GM19467 (cell line): ENCODE data around the gene NFKBIA.
"Not testable (repeated sequence)": the region's sequence is repeated elsewhere in the genome, so short reads cannot be mapped to it uniquely, and the experiment has no call there.

Experiments
- ATAC-seq: cut with Tn5 transposase; IDR thresholded peaks from one replicate; pipeline ENCODE4 v1.9.1; 2021; ENCODE audit warnings: mild to moderate bottlenecking, moderate library complexity; ENCODE audit not compliant: unreplicated experiment

The NFKBIA gene, protein sequence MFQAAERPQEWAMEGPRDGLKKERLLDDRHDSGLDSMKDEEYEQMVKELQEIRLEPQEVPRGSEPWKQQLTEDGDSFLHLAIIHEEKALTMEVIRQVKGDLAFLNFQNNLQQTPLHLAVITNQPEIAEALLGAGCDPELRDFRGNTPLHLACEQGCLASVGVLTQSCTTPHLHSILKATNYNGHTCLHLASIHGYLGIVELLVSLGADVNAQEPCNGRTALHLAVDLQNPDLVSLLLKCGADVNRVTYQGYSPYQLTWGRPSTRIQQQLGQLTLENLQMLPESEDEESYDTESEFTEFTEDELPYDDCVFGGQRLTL

DNA sequence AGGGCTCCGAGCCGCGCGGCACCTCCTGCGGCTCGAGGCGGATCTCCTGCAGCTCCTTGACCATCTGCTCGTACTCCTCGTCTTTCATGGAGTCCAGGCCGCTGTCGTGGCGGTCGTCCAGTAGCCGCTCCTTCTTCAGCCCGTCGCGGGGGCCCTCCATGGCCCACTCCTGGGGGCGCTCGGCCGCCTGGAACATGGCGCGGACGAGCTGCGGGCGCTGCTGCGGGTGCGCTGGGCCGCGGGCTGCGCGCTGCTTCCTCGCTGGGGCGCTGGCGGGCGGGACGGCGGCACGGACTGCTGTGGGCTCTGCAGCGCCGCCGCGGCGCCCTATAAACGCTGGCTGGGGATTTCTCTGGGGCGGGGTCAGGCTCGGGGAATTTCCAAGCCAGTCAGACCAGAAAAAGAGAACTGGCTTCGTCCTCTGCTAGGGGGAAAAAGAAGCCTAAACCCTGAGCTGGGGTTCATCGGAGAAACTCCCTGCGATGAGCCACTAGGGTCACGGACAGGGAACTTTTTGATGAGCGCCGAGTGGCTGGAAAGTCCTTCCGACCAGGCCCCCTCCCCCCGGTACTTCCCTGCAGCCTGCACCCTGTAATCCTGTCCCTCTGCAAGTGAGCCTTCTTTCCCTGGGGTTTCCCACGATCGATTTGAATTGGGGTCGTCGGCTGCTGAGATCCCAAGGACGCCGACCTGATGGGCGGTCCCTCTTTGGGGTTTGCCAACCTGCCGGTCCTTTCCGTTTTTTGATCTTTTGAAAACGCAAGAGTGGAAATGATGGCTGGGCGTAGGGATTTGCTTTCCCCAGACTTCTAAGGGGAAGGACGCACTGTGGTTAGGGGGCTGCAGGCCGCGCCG is at the start of gene NFKBIA:
TSS of gene NFKBIA (minus strand) at position 301 of the 855 bp plus-strand sequence. CDS start at position 196, 105 bp downstream.
- peak; percentile 52 for ATAC-seq

DNA sequence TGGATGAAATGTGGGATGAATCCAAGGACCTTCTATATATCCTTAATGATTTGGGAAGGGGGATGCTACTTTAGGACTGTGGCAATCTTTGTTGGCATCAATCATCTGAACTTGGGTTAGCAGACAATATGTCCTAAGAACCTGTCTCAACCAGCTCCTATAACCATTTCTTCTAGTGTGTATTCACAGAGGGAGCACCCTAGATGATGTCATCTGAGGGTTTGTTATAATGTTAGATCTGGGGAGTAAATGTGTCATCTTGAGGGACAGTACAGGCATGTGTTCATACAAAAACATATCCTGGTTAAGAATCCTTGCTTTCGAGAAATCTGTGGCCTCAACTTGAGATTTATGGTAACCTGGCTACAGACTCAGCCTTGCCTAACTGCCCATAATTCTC is 41.9 kb upstream of the NFKBIA start:
- no peak for ATAC-seq

DNA sequence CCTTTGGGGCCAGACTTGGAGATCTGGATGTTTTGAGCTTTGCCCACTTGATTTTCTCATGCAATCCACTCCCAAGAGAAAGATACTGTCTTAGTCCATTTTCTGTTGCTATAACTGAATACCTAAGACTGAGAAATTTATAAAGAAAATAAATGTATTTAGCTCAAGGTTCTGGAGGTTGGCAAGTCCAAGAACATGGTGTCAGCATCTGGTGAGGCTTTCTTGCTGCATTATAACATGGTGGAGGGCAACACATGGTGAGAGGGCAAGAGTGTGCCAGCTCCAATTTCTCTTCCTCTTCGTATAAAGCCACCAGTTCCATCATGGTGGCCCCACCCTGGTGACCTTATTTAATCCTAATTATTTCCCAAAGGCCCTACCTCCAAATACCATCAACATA is 39.6 kb upstream of the NFKBIA start:
- no peak for ATAC-seq

DNA sequence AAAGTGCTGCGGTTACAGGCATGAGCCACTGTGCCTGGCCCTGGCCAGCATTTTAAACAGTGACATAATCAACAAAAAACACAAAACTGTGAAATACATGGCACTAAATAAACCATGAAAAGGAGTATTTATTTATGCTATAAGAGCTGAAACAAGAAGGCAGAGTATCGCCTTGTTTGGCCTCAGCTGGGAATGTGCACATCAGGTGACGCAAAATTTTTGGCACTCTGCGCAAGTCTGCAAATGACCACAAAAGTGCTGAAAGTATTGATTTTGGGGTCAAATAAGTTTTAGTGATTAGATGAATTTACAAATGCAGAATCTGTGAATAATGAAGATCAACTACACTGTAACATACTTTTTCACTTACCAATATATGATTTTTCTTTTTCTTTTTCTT is 36.6 kb upstream of the NFKBIA start:
- ATAC-seq = no peak

DNA sequence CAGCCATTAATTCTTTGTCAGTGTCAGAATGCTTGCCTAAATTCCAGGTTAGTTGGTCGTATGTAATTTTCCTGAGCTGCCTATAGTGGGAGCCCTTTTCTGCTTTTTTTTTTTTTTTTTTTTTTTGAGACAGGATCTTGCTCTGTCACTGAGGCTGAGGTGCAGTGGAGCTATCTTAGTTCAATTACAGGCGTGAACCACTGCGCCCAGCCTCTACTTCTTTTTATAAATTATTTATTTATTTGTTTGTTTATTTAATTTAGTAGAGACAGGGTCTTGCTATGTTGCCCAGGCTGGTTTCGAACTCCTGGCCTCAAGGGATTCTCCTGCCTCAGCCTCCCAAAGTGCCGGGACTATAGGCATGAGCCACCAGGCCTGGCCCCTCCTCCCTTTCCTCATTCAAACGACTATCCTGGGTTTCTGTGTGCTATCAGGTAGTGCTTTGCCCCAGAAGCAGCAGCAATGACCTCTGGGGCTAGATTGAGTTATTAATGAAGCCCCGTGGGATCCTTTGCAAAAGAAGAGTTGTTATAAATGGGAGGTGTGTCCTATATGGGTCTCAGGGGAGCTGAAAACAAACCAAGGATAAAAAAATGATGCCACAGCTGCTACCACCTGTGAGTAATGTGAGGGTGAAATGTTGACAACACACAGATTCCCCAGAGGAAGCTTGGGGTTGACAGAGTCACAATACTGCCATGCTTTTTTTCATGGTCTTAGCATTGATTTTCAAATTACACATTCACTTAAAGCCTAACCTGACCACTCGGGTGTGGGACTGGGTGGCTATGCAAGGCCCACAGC is 34.6 kb upstream of the NFKBIA start:
- no peak for ATAC-seq

DNA sequence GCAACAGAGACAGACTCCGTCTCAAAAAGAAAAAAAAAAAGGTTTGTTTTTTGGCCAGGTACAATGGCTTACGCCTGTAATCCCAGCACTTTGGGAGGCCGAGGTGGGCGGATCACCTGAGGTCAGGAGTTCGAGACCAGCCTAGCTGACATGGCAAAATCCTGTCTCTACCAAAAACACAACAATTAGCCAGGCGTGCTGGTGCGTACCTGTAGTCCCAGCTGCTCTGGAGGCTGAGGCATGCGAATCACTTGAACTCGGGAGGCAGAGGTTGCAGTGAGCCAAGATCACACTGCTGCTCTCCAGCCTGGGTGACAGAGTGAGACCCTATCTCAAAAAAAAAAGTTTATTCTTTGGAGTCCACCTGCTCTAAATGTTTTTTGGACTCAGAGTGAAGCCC is 33.9 kb upstream of the NFKBIA start:
- not testable (repeated sequence) for ATAC-seq

DNA sequence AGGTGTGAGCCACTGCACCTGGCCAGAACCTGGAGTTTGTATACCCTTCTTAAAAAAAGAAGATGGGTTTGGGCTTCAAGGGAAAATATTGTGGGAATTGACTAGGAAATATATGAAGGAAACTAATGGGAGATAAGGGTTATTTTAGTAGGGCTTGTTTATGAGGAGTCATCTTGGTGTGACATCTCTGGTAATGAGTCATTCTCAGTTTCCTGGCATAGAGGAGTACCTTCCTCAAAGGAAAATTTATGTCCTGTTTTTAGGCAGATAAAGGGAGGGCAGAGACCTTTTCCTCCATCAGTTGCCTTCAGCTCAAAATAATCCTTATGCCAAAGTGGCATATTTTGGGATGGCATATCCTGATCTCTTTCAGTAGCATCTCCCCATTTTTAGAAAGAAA is 30.6 kb upstream of the NFKBIA start:
- ATAC-seq = no peak

DNA sequence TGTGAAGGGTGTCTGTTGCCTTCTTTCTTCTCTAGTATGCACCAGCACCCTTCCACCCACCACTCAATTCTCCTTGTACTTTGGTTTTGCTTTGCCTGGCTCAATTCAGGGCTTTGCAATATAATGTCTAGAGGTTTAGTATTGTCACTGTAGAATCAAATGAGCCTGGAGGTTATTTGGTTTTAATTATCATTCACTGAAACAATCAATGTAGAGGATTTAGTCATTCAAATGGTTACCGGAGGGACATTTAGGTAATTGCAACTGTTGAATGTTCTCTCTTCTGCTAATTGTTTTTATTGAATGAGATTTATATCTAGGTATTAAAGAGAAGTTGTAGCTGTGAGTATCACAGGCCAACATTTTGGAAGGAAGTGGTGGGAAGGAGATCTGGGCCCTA is 29.3 kb upstream of the NFKBIA start:
- no peak for ATAC-seq

DNA sequence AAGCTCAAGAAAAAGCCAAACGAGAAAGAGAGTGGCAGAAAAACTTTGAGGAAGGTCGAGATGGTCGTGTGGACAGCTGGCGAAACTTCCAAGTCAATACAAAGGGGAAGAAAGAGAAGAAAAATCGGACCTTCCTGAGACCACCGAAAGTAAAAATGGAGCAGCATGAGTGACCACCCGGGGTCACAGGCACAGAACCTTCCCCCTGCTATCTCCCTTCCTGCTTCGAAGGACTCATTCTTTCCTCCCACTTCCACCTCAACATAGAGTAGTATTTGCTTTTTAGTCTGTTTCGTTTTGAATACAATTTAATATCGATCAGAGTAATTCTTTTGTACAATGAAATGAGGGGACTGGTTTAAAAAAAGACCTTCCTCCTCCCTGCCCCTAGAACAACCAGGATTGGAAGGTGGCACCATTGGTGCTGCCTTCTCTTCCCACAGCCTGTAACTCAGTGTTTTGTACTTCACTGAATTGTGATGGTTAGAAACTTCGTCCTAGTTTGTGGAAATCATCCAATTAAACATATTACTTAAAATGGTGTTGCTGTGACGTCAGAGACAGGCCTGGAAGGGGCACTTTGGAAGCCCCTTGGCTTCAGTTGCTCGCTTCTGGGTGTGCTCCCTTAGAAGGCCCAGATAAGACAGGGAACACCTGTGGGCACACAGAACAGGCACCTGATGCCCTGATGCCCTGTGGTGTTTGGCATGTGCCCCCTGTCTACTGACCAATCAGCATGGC is 26.1 kb upstream of the NFKBIA start:
- no peak for ATAC-seq

DNA sequence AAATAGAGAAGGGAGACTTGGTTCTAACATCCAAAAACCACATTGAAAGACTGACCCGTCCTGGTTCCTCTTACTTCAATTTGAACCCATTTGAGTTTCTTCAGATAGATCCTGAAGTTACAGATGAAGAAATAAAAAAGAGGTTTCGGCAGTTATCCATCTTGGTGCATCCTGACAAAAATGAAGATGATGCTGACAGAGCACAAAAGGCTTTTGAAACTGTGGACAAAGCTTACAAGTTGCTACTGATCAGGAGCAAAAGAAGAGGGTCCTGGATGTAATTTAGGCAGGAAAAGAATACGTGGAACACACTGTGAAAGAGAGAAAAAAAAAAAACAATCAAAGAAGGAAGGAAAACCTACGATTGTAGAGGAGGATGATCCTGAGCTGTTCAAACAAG is 25.4 kb upstream of the NFKBIA start:
- ATAC-seq = no peak

DNA sequence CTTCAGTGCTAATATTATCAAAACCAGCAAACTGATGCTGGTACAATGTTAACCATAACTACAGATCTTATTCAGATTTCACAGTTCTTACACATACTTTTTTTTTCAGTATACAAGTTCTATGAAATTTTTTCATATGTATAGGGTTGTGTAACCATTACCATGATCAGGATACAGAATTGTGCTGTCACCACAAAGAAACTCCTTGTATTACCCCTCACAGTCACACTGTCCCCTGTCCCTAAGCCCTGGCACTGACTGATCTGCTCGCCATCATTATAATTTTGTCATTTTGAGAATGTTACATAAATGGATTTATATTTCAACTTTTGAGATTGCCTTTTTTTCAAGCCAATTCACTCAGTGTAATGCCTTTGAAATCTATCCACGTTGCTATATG is 21.3 kb upstream of the NFKBIA start:
- ATAC-seq = no peak

DNA sequence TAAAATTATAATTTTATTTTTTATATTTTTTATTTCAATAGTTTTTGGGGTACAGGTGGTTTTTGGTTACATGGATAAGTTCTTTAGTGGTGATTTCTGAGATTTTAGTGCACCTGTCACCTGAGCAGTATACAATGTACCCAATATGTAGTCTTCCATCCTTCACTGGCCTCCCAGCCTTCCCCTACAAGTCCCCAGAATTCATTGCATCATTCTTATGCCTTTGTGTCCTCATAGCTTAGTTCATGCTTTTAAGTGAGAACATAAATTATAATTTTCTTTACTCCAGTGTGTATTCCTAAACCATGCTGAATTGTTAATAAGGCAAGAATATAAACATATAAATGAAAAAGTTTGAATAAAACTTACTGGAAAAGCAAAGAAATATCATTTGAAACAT is 19.1 kb upstream of the NFKBIA start:
- no peak for ATAC-seq

DNA sequence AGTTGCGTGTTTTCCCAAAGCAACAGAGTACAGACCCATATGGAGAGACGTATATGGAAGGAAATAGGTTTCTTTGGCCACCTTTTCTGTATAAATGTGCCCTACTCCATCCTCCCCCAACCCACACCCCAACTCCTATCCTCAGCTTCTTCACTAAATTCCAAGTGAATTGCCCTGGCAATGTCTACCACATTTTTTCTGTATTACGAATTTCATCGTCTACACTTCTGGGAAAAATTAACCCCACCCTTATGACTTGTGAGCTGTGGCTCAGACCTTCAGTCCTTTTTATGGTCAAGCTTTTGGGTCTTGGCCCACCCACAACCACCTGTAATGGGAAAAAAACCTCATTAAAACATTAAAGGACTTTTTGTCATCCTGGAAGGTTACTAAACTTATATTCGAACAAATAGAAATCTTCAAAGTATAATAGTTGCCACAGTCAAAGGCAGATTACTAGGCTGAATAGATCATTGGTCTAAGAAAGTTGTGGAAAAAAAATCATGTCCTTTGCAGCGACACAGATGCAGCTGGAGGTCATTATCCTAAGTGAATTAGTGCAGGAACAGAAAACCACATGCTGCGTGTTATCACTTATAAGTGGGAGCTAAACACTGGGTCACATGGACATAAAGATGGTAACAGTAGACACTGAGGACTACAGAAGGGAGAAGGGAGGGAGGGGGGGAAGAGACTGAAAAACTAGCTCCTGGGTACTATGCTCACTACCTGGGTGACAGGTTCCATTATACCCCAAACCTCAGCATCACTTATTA is 15.7 kb upstream of the NFKBIA start:
- ATAC-seq = no peak

DNA sequence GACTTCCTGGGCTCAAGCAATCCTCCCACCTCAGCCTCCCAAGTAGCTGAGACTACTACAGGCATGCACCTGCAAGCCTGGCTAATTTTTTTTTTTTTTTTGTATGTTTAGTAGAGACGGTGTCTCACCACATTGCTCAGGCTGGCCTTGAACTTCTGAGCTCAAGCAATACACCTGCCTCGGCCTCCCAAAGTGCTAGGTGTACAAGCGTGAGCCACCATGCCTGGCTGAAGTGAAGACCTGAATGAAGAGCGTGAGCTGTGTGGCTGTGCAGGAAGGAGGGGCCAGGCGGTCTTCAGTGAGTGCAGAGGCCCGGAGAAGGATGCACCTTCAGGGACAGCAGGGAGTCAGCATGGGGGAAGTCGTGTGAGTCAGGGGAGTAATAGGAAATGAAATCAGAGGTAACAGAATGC is 14.9 kb upstream of the NFKBIA start:
- ATAC-seq = no peak

DNA sequence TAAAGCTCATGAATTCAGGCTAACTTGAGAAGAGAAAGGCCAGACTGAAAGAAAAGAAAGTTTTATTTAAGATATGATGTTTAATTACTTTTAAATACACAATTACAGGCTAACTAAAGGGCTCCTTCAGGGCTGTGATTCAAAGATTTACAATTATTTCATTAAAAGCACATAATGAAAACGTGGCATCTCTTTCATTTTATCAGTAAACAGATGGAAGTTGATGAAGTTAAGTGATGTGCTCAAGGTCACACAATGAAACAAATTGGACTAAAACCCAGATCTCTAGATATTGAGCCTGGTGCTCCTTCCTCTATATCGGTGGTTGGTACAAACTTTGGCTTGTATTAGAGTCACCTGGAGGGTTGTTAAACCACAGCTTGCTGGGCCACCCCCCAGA is 13.5 kb upstream of the NFKBIA start:
- ATAC-seq = no peak

DNA sequence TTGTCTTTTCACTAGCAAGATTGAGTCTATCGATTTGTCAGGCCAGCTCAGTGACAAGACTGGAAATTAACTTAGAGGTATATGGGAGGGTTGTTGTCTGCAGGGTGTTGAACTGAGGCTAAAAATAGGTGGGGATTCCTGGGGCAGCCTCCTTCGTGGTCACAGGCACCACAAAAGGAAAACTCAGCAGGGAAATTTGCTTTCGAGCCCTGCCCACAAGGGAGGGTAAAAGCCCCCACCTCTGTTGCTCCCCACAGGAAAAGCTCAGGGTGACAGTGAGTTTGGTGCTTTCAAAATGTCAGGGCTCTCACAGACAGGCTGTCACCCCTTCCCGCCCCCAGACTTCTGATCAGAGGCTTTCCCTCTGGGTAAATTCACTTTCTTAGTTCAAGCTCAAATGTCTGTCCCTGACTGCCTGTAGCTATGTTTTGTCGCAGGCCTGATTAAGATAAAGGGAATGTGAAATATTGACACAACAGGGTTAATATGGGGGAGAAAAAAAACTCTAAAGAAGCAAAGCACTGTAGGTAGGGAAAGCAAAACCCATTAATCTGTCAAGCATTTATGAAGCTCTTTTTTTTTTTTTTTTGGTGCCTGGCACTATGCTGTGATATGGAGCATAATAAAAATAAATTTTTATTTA is 11.7 kb upstream of the NFKBIA start:
- ATAC-seq = peak; percentile 35

DNA sequence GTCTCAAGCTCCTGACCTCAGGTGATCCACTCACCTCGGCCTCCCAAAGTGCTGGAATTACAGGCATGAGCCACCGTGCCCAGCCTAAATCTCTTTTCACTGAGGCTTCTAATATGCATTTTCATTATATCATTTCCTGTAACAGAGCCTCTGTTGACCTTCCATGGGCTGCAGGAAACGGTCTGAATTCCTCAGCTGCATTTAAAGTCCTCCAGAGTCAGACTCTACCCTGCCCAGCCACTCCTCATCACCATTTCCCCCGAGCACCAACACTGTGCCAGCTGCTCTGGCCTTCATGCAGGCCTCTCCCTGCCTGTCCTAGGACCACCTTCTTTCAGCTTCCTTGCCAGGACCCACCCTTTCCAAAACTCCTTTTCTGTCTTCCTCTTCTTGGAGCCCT is 9.8 kb upstream of the NFKBIA start:
- no peak for ATAC-seq

DNA sequence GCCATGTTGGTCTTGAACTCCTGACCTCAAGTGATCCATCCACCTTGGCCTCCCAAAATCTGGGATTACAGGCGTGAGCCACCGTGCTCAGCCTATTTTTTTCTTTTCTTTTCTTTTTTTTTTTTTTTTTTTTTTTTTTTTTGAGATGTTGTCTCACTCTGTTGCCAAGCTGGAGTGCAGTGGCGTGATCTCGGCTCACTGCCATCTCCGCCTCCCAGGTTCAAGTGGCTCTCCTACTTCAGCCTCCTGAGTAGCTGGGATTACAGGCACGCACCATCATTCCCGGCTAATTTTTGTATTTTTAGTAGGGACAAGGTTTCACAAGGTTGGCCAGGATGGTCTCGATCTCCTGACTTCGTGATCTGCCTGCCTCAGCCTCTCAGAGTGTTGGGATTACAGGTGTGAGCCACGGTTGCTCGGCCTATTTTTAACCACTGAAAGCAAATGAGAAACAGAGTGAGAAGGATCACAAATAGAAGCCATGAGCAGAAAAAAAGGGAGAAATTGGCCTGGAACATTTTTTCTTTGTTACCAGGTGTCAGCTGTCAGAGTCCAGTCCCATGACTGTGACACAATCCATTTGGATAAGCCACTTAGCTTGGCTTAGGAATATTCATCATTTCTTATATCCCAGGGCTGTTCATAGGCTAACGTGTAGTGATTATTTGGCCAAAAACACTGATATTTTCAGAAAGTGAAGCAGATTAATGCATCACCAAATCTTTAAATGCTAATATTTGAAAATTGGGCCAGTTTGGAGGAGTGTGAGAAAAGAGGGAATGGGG is 7.9 kb upstream of the NFKBIA start:
- ATAC-seq = no peak

DNA sequence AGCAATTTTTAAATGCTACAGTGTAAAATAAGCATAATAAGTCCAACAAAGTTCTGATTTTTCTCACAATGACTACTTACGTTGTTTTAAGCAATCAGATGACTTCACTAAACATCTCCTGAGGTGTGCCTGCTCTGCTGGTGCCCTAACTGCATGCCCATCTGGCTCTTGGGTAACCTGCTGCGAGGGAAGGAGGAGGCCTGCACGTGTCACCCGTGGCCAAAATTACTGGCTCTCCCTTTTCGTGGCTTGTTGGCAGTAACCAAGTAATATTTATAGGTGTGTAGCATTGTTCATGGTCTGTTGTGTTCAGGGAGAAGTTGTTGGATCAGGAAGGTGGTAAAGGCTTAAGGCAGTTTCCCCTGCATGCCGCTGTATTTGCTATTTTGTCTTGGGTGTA is 6.3 kb upstream of the NFKBIA start:
- no peak for ATAC-seq
